HG03378 (cell line): ENCODE measurements around the gene EHHADH.

Source experiments
- ATAC-seq: cut with Tn5 transposase; IDR thresholded peaks from one replicate; pipeline ENCODE4 v1.9.1; 2021; ENCODE audit warnings: mild to moderate bottlenecking, moderate library complexity; ENCODE audit not compliant: unreplicated experiment

The EHHADH gene

GRCh38 chr3:185253645-185254410 is at the start of gene EHHADH:
Gene EHHADH, minus strand, starts transcription at chr3:185254049. Its CDS starts 27 bp downstream, at chr3:185254022.
- ATAC-seq = no peak

DNA sequence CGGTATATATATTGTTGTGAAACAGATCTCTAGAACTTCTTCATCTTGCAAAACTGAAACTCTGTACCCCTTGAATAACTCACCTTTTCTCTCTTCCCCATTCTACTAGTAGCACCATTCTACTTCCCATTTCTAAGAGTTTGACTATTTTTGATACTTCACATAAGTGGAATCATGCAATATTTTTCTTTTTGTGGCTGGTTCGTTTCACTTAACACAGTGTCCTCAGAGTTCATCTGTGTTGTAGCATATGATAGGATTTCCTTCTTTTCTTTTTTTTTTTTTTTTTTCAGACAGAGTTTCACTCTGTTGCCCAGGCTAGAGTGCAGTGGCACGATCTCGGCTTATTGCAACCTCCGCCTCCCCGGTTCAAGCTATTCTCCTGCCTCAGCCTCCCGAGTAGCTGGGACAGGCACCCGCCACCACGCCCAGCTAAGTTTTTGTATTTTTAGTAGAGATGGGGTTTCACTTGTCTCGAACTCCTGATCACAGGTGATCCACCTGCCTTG is 46.1 kb upstream of the EHHADH start:
- ATAC-seq = peak; percentile 73

DNA sequence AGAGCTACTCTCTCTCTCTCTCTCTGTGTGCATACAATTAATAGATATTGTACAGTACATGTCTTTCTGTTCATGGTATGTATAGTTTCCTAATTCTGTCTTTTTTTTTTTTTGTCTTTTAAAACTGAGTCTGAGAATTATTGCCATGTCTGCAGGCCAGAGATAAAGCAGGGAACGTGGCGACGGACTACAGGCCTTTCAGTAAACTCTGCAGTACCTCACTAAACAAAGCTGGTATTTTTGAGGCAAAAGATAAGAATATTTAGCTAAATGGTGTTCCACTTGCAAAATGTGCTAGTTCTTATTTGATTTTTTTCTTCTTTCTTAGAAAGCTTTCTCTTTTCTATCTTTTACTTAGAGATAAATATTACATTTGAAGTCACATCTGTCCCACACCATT is 44.0 kb upstream of the EHHADH start:
- ATAC-seq = no peak

DNA sequence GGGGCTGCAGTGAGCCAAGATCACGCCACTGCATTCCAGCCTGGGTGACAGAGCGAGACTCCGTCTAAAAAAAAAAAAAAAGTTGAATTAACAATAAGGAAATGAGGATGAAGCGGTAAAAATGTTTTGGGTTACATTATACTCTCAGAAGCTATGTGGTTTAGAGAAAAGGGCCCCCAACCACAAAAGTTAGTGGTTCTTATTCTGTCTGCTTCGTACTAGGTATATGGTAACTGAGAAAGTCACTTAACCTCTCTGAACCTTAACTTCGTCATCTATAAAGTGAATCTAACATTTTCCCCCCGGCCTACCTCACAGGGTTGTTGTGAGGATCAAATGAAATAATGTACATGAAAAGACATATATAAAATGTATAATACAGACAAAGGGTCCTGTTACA is 38.4 kb upstream of the EHHADH start:
- ATAC-seq = no peak

DNA sequence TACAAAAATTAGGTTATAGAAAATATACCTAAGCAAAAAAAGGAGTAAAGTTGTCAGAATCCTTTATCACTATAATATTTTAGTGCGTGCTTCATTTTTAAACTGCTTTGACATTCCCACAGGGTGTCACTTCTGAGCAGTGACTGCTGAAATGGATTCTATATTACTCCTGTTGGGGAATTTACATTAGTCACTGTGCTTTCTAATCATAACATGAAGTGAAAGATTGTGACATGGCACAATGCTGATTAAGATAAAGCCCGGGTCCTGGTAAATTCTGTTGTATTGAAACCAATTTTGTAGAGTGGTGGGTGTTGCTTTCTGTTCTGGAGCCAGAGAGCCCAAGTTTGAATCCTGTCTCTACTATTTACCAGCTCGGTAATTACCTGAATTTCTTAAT is 36.4 kb upstream of the EHHADH start:
- no peak for ATAC-seq

DNA sequence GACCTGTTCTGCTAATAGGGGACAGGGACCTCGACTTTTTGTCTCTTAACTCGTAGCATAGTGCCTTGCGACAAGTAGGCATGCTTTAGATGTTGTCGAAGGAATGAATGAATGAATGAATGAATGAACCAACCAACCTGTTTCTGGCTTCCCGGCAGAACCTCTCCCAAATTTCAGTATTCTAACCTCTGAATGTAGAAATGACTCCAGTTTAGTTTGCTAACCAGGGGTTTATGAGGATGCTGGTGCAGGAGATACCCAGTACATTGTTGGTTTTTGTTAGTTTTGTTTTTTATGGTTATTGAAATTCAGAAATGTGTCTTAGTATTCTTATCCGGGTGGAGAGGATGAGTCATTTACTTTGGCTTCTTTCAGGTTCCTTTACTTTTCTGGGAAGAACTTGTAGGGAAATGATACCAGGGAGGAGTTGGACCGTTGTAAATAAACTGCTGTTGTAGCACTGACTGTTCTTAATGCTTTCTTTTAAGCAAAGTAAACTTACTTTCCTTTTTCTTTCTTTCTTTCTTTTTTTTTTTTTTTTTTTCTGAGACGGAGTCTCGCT is 29.6 kb upstream of the EHHADH start:
- ATAC-seq = no peak

DNA sequence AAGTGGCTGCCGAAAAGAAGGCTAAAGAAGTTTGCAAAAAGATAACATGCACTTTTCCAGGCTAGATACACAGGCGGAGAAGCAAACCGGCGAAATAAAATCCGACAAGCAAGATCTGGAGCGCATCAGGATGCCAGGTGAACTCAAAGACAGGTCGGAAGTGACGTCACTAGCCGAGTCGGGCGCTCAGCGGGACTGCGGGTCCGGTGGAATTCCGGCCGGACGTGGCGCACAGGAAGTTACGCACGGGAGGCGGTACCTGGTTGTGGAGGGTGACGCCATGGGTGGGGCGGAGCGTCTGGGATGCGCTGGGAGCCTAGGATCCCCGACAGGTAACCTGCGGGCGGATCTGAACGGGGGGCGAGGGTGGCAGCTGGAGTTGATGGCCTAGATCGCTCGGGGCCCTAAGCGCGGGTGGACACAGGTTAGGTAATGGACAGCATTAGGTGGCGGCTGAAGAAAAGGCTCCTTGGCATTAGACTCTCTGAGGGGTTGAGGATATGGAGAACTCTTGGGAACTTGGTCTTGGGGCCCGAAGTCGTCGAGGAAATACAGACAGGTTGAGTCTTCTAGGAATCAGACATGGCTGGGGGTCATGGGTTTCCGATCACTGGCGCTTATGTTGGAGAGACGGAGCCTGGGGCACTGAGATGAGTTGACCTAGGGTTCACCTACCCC is 29.0 kb upstream of the EHHADH start:
- peak; percentile 92 for ATAC-seq

DNA sequence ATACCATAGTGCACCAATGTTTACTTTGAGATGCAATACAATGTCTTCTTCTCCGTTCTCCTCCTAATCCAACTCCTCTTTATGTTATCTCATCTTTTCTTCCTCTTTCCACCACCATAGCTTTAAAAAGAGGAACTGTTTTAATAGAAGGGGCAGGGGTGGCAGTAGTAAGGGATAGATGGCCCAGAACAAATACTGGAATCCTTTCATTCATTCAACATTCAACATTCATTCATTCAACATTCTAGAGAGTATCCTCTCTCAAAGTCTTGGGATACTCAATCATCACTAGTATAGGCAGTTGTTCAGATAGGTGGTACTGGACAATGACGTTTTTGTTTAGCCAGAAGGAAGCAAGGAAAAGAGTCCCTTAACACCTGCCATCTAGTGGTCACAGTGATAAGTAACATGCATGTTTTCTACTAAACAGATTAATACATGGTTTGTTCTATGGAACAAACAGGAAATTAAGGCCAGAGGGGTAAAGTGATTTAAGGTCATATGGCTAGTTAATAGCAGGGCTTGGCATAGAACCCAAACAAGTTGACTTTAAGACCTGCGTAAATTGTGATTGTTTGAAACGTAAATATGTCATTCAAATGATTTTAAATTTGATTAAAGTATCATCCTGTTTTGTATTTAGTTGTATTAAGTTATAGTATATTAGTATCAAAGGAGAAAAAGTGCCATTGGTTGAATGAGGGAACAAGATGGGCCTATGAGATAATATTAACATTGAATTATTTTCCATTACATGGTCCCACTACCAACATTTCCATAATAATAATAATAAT is 26.9 kb upstream of the EHHADH start:
- peak; percentile 45 for ATAC-seq

GRCh38 chr3:185279587-185280138 is 25.8 kb upstream of the EHHADH start:
- ATAC-seq = no peak

DNA sequence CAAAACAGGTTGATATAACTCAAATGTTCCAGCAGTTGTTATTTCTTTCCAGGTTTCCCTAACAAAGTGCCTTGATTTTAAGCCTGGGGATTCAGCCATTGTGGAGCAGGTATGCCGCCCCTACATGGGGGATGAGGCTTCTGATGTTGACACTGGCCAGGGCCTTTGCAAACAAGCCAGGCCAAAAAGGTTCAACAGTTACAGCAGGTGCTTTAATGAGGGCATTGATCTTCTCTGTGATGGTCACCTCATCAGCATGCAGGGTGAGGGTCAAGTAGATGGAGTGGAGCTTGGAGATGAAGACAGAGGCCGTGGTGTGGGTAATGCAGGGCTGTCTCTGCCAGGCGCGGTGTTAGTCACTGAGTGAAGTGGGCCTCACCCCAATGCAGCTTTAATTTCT is 22.6 kb upstream of the EHHADH start:
- no peak for ATAC-seq

DNA sequence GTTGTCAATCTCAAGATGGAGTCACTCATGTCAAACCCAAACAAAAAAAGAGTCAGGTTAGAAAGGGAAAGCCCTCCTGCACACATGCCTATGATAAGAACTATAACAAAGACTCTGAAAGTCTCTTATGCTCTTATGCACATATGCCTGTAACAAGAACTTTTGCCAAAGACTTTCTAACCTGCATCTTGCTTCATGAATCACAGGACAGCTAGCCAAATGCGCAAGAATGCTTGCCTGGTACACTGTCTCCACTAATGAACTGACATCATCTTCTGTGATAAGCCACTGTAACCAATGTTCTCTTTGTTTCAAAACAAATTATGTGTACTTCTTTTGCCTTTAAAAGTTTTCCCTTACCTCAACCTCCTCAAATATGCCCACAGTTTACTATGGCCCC is 18.2 kb upstream of the EHHADH start:
- no peak for ATAC-seq

DNA sequence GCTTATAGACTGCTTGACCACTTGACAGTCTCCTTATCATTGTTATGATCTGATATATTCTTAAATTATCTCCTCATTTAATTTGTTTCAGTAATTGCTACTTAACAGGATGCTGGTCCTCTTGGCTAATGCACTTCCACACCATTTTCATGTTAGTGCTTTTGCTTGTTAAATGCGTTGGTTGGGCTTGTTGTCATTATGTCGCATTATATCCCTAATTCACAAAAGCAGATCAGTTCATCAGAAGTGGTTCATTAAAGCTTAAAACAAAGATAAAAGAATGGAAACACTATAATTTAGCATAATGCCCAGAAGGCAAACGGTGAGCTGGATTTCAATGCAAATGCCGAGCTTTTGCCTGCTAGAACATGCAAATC is 17.1 kb upstream of the EHHADH start:
- no peak for ATAC-seq

DNA sequence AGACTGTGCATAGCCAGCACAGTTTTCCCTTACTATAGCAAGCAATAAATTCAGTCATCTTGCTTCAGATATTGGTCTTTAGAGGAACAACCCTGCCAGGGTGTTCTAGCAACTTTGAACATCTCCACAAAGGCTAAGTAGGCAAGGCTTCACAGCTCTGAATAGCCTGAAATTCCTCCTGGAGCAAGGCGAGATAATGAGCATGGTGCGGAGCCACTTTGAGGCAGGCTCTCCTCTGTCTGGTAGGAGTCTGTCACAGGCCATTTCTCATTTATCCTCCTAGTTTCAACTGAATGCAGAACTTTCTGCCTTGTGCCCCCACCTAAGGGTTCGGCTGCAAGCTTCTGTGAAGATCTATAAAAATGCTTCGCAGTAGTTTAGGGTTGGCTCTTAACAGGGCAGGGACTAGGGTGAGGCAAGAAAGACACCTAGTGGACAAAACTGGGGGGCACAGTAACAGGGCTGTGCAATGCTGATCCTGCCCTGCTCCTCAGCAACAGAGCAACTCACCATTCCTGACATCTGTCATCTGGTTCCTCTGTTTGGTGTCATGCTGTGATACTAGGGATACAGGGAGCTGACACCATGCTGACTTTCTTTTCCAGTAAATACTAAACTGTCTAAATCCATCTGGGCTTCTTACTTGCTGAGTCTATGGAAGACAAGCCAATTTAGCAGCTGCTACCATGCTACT is 16.6 kb upstream of the EHHADH start:
- no peak for ATAC-seq

GRCh38 chr3:185268194-185268962 is 14.5 kb upstream of the EHHADH start:
- no peak for ATAC-seq

DNA sequence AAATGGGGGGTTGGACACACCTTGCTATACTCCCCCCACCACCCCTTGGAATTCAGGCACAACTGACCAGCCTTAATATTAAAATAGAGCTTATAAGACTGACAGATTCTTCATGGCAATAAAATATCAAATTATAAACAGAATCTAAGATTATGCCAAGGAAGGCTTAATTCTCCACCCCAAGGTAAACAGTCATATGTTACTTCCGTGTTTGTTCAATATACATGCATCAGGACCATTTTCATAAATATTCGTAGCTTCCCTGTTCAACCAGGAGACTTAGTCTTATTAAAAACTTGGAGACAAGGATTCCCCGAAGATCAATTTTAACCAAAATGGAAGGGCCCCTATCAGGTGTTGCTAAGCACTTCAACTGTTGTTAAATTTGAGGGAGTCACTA is 13.3 kb upstream of the EHHADH start:
- no peak for ATAC-seq

DNA sequence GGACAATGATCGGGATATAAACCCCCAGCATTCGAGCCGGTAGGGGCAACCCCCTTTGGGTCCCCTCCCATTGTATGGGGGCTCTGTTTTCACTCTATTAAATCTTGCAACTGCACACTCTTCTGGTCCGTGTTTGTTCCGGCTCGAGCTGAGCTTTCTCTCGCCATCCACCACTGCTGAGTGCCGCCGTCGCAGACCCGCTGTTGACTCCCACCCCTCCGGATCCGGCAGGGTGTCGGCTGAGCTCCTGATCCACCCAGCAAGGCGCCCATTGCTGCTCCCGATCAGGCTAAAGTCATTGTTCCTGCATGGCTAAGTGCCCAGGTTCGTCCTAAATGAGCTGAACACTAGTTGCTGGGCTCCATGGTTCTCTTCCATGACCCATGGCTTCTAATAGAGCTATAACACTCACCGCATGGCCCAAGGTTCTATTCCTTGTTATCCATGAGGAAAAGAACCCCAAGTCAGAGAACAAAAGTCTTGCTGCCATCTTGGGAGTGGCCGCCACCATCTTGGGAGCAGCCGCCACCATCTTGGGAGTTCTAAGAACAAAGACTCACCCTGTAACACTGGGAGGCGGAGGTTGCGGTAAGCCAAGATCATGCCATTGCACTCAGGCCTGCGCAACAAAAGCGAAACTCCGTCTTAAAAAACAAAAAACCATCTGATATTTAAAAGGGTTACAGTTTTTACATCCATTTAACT is 11.2 kb upstream of the EHHADH start:
- ATAC-seq = no peak

GRCh38 chr3:185263423-185263822 is 9.6 kb upstream of the EHHADH start:
- ATAC-seq = no peak

GRCh38 chr3:185257334-185257733 is 3.5 kb upstream of the EHHADH start:
- no peak for ATAC-seq

- no peak for ATAC-seq
These were observed 950 bp upstream of the EHHADH start for GRCh38 chr3:185254799-185255198.
